Muscle of leg (tissue), 16 donors: ENCODE results near the gene OR4B1. TPM values are rescaled to one million over a fixed set of nuclear protein-coding genes. Genes with fewer than 3 reads are reported as not detected.
A peak's percentile ranks its signal among the peaks of the same experiment; 100 is the strongest.

ENCODE experiments used
- DNase-seq: peaks from one replicate; pipeline ENCODE4 v3.0.0; 2013
- H3K27ac ChIP-seq: one replicate; pipeline ENCODE4 v1.5.1; 2013; ENCODE audit warnings: mild to moderate bottlenecking, low read length, control low read depth
- H3K27me3 ChIP-seq: one replicate; pipeline ENCODE4 v1.6.1; 2013; ENCODE audit warnings: low read length; ENCODE audit not compliant: control insufficient read depth, insufficient read depth
- H3K36me3 ChIP-seq: one replicate; pipeline ENCODE4 v1.6.1; 2013; ENCODE audit warnings: low read length; ENCODE audit not compliant: control insufficient read depth, insufficient read depth
- H3K4me1 ChIP-seq: one replicate; pipeline ENCODE4 v1.6.1; 2013; ENCODE audit warnings: low read length; ENCODE audit not compliant: control insufficient read depth, insufficient read depth
- H3K4me3 ChIP-seq: one replicate; pipeline ENCODE4 v1.5.1; 2013; ENCODE audit warnings: low read length, control low read depth
- H3K9me3 ChIP-seq: replicated peaks from 2 replicates; pipeline ENCODE4 v1.6.1; 2013; ENCODE audit warnings: low read depth, low read length; ENCODE audit not compliant: control insufficient read depth
- WGBS: methylation state at CpG from one replicate; pipeline ENCODE4 v1.1.5; 2013; ENCODE audit warnings: missing lambda C conversion rate; ENCODE audit not compliant: insufficient coverage; 5-methylcytosine and 5-hydroxymethylcytosine counted together
- long read RNA-seq, 11 donors: transcript quantifications; one replicate each; lab custom pipeline, GENCODE V29; 2026
- polyA plus RNA-seq, 8 donors: library from polyadenylated mRNA; unstranded; fragments of 120-200 nt; gene quantifications; one replicate each; pipeline versions ENCODE4 v1.2.1 to v1.2.3, GENCODE V29; 2013; ENCODE audit warnings: inconsistent platforms in 1 of 8, low replicate concordance in 1 of 8; ENCODE audit not compliant: insufficient read length in 8 of 8, insufficient read depth in 1 of 8
- total RNA-seq: library from RNA; stranded (reverse); fragments of 120-200 nt; gene quantifications from one replicate; pipeline ENCODE4 v1.2.4, GENCODE V29; 2013

The OR4B1 gene
- total RNA-seq (not detected), polyA plus RNA-seq (not detected)
- long read RNA-seq, donor 1, result 0 reads
- long read RNA-seq, donor 2, result 0 reads
- long read RNA-seq, donor 3, result 0 reads
- long read RNA-seq, donor 4, result 0 reads
- long read RNA-seq, donor 5, result 0 reads
- long read RNA-seq, donor 6, result 0 reads
- long read RNA-seq, donor 7, result 0 reads
- long read RNA-seq, donor 8, result 0 reads
- long read RNA-seq, donor 9, result 0 reads
- long read RNA-seq, donor 10, result 0 reads
- long read RNA-seq, donor 11, result 0 reads

GRCh38 chr11:48216510-48216909 lies at the start of gene OR4B1:
TSS of gene OR4B1 (plus strand) at chr11:48216810. CDS start at chr11:48216810, 0 bp downstream.
- Histone ChIP-seq H3K36me3 (no peaks in the 10 kb centered on the region), H3K27ac (no peak within 1 kb of the TSS), H3K27me3 (no peaks in the 10 kb centered on the region), H3K9me3 (peaks cover 4% of the 10 kb centered on the region), H3K4me1 (no peaks in the 10 kb centered on the region), H3K4me3 (no peak within 1 kb of the TSS)
- 40% methylated on average over 1 of the region's 2 CpGs for WGBS
- DNase-seq, result no peak

GRCh38 chr11:48167380-48167779 lies 49.2 kb upstream of the OR4B1 start:
- H3K27me3 ChIP-seq, result no peaks in the 10 kb centered on the region
- peaks cover 2% of the 10 kb centered on the region for H3K36me3 ChIP-seq
- DNase-seq, result peak; percentile 17
- H3K4me3 ChIP-seq, result no peak overlapping the region
- H3K9me3 ChIP-seq, result no peaks in the 10 kb centered on the region
- H3K4me1 ChIP-seq, result peaks cover 15% of the 10 kb centered on the region
- no peak overlapping the region for H3K27ac ChIP-seq
- WGBS, result 60% methylated on average over 1 of the region's 6 CpGs

DNA sequence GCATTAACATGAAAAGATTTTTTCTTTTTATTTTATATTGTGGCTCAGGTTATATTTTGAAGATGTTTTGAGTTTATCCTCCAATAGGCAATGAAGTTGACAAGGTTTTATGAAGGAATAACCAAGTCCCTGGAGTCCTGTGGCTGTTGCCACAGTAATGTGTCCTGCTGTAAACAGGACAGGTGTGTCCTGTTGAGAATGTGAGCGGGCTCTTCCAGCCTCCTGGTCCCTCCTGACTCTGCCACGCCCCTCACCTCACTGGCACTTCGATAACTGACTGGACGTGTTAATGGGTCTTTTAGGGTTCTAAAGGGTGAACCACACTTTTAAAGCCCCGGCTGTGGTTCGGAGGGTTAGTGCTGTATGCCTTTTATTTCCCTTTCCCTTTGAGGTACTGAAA lies 47.8 kb upstream of the OR4B1 start:
- no peak overlapping the region for H3K27ac ChIP-seq
- peaks cover 21% of the 10 kb centered on the region for H3K4me1 ChIP-seq
- H3K9me3 ChIP-seq, result no peaks in the 10 kb centered on the region
- H3K27me3 ChIP-seq, result no peaks in the 10 kb centered on the region
- H3K4me3 ChIP-seq, result no peak overlapping the region
- WGBS, result no CpG with 5 or more reads among the region's 6 CpGs
- peaks cover 1% of the 10 kb centered on the region for H3K36me3 ChIP-seq
- DNase-seq, result no peak

DNA sequence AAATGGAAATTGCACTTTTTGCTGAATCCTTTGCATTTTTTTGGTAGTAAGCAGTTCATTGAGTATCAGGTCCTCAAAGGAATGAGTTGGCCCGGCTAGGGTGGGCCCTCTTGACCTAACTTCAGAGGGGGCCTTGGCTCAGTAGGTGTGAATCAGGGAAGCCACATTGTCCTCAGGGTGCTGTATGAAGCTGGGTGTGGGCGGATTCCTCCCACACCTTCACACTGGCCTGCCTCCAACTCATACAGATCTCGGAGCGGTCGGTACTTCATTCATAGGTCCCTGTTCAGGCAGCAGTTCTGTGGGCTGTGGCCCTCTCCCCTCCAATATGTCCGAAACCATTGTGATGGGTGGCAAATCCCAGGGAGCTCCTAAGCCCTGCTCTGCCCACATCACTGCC lies 47.4 kb upstream of the OR4B1 start:
- DNase-seq, result no peak
- WGBS, result 0% methylated on average over 3 of the region's 6 CpGs
- no peak overlapping the region for H3K4me3 ChIP-seq
- H3K27me3 ChIP-seq, result no peaks in the 10 kb centered on the region
- H3K27ac ChIP-seq, result no peak overlapping the region
- peaks cover 21% of the 10 kb centered on the region for H3K4me1 ChIP-seq
- H3K9me3 ChIP-seq, result no peaks in the 10 kb centered on the region
- H3K36me3 ChIP-seq, result no peaks in the 10 kb centered on the region

DNA sequence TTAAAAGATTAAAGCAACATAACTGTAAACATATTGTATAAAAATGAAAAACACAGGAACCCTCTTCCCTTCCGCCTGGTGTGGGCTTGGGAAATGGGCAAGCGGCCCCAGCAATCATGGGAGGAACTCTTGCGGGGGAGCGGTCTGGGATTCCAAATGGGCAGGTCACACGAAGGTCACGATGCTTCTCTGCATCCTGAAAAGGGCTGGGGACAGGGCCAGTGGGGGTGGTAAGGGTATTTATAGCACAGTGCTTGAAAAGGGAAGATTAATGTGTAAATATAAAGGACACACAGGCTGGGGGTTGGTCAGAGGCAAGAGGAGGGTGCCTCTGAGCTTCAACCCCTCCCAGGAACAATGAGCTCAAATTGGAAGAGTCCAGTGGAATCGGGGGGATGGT lies 46.9 kb upstream of the OR4B1 start:
- Histone ChIP-seq H3K9me3 (no peaks in the 10 kb centered on the region), H3K36me3 (no peaks in the 10 kb centered on the region), H3K27ac (peak overlapping the region; percentile 59), H3K4me3 (no peak overlapping the region), H3K27me3 (no peaks in the 10 kb centered on the region), H3K4me1 (peaks cover 21% of the 10 kb centered on the region)
- DNase-seq, result peak; percentile 49
- 38% methylated on average over 5 of the region's 7 CpGs for WGBS

DNA sequence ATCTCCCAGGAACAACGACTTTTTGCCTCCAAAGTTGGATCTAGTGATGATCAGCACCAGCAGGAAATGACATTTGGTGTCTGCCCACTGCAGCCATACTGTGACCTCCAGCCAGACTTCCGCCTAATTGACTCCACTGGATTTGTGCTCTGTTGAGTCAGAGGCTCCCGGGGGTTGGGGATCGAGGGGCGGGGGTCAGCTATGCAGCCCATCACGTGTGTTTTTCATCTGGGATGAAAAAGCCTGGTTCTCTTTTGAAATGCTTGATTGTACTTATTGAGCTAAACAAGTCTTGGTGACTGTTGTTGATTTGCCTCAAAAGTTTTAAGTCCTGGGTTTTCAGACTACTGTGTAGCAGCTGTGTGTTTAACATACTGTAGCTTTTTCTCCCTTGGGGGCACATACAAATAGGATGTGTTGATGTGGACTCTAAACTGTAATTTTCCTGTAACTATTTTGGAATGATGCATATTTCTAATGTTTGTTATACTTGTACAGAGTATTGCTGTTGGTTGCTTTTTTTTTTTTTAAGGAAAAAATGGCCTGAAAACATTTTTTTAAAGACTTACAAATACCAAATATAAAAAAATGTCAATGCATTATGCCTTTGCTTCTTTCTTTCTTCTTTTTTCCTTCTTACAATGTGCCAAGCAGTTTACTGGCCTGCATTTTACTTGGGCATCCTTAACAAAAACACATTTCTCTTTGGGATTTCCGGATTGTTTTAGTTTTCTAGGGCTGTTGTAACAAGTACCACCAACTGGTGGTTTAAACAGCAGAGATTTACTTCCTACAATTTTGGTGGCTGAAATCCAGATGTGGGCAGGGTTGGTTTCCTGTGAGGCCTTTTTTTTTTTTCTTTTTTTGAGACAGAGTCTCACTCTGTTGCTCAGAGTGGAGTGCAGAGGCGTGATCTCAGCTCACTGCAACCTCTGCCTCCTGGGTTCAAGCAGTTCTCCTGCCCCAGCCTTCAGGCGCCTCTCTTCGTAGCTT lies 46.1 kb upstream of the OR4B1 start:
- 48% methylated on average over 6 of the region's 10 CpGs for WGBS
- Histone ChIP-seq H3K36me3 (no peaks in the 10 kb centered on the region), H3K4me3 (no peak overlapping the region), H3K27me3 (no peaks in the 10 kb centered on the region), H3K27ac (peak overlapping the region; percentile 59), H3K4me1 (peaks cover 21% of the 10 kb centered on the region), H3K9me3 (no peaks in the 10 kb centered on the region)
- peak; percentile 54 for DNase-seq

- peak; percentile 58 for DNase-seq
- H3K27me3 ChIP-seq, result no peaks in the 10 kb centered on the region
- no peak overlapping the region for H3K27ac ChIP-seq
- H3K4me1 ChIP-seq, result peaks cover 21% of the 10 kb centered on the region
- no peaks in the 10 kb centered on the region for H3K36me3 ChIP-seq
- no peaks in the 10 kb centered on the region for H3K9me3 ChIP-seq
- H3K4me3 ChIP-seq, result no peak overlapping the region
- 36% methylated on average over 6 of the region's 14 CpGs for WGBS
Observed at GRCh38 chr11:48172818-48173609, 43.6 kb upstream of the OR4B1 start.

- no peaks in the 10 kb centered on the region for H3K9me3 ChIP-seq
- no peak overlapping the region for H3K4me3 ChIP-seq
- H3K27ac ChIP-seq, result no peak overlapping the region
- 88% methylated on average over 1 of the region's 4 CpGs for WGBS
- H3K36me3 ChIP-seq, result no peaks in the 10 kb centered on the region
- DNase-seq, result no peak
- H3K27me3 ChIP-seq, result no peaks in the 10 kb centered on the region
- H3K4me1 ChIP-seq, result peaks cover 5% of the 10 kb centered on the region
Observed at GRCh38 chr11:48177661-48178060, 38.9 kb upstream of the OR4B1 start.

- Histone ChIP-seq H3K9me3 (no peaks in the 10 kb centered on the region), H3K27ac (no peak overlapping the region), H3K4me1 (no peaks in the 10 kb centered on the region), H3K27me3 (no peaks in the 10 kb centered on the region), H3K36me3 (no peaks in the 10 kb centered on the region), H3K4me3 (no peak overlapping the region)
- WGBS, result 82% methylated on average over 6 of the region's 6 CpGs
- no peak for DNase-seq
Observed at GRCh38 chr11:48180627-48181026, 36.0 kb upstream of the OR4B1 start.
